Fibroblast of the conjunctiva (primary cell): ENCODE results near the gene ZNF598.
"Not testable (repeated sequence)": the region's sequence is repeated elsewhere in the genome, so short reads cannot be mapped to it uniquely, and the experiment has no call there.

Experiments used
- DNase-seq: peaks from one replicate; pipeline ENCODE4 v3.0.0-alpha.2; 2010; ENCODE audit warnings: low read depth

ZNF598 gene

GRCh38 chr16:1958143-1958491 lies 51.5 kb downstream of the ZNF598 start:
- not testable (repeated sequence) for DNase-seq

DNA sequence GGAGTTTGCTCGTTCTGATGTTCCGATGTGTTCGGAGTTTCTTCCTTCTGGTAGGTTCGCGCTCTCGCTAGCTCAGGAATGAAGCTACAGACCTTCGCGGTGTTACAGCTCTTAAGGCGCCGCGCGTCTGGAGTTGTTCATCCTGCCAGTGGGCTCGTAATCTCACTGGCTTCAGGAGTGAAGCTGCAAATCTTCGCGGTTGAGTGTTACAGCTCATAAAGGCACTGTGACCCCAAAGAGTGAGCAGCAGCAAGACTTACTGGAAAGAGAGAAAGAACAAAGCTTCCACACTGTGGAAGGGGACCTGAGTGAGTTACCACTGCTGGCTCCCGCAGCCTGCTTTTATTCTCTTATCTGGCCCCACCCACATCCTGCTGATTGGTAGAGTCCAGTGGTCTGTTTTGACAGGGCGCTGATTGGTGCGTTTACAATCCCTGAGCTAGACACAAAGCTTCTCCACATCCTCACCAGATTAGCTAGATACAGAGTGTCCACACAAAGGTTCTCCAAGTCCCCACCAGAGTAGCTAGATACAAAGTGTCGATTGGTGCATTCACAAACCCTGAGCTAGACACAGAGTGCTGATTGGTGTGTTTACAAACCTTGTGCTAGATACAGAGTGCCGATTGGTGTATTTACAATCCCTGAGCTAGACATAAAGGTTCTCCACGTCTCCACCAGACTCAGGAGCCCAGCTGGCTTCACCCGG lies 52.0 kb downstream of the ZNF598 start:
- DNase-seq: not testable (repeated sequence)

GRCh38 chr16:1953734-1954133 lies 55.9 kb downstream of the ZNF598 start:
- no peak for DNase-seq

DNA sequence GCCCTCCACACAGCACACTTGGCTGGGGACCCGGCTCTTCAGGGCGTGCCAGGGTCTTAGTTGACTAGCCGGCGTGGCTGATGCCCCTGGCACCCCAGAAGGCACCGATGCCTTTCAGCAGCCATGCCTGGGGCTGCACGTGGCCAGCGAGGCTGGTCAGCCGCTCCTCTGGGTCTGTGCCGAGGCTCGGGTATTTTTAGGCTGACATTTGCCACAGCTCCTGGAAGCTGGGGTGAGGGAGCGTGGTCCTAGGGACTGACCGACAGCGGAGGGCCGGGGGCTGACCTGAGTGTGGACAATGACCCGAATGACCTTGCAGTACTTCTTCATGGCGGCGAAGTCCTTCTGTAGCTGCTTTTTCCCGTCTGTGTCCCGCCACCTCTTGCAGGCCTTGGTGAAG lies 59.1 kb downstream of the ZNF598 start:
- DNase-seq: no peak

DNA sequence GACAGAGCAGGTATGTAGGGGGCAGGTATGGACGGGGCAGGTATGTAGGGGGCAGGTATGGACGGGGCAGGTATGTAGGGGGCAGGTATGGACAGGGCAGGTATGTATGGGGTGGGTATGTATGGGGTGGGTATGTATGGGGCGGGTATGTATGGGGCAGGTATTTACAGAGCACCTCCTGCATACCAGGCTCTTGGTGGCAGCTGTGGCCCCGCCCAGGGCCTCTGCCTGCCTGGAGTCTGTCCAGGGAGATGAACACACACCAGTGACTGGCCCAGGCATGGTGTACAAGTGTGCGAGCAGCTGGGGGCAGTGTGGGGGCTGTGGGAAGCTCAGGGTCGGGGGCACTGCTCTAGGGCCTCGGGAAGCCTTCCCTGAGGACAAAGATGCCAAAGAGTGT lies 59.6 kb downstream of the ZNF598 start:
- no peak for DNase-seq

DNA sequence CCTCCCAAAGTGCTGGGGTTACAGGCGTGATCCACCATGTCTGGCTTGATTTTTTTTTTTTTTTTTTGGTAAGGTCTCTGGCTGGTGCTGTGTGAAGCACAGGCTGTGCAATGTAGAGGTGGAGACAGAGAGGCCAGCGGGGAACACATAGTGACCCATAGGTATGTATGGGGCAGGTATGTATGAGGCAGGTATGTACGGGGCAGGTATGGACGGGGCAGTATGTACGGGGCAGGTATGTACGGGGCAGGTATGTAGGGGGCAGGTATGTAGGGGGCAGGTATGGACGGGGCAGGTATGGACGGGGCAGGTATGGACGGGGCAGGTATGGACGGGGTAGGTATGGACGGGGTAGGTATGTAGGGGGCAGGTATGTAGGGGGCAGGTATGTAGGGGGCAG lies 60.1 kb downstream of the ZNF598 start:
- no peak for DNase-seq
